Brain microvascular endothelial cell (primary cell): ENCODE results near the gene PIEZO2.

Source experiments
- DNase-seq: peaks from one replicate; pipeline ENCODE4 v3.0.0-alpha.2; 2020
- H3K27ac ChIP-seq: fragments of 250-450 bp; sonication (Bioruptor Pico); 2 replicates; pipeline ENCODE4 v1.5.1; 2020; ENCODE audit warnings: mild to moderate bottlenecking, moderate library complexity
- H3K27me3 ChIP-seq: fragments of 250-450 bp; sonication (Bioruptor Pico); replicated peaks from 2 replicates; pipeline ENCODE4 v1.5.1; 2020; ENCODE audit warnings: mild to moderate bottlenecking
- H3K36me3 ChIP-seq: fragments of 250-450 bp; sonication (Bioruptor Pico); replicated peaks from 2 replicates; pipeline ENCODE4 v1.5.1; 2020; ENCODE audit warnings: mild to moderate bottlenecking
- H3K4me3 ChIP-seq: 2 replicates; pipeline ENCODE4 v1.5.1; 2011; ENCODE audit warnings: low read depth, mild to moderate bottlenecking, control low read depth, low read length, moderate library complexity
- CTCF ChIP-seq: IDR thresholded peaks from 2 replicates; pipeline ENCODE4 v1.5.1; 2011; ENCODE audit warnings: low read depth, mild to moderate bottlenecking, moderate library complexity, low read length, control low read depth, inconsistent platforms; ENCODE audit errors: missing control alignments
- in situ Hi-C: cut with HindIII; loops from 2 replicates; pipeline ENCODE4 v1.10.0; 2017; ENCODE audit warnings: low sequenced_read_pairs, low pct_ligation_motif_present

Gene PIEZO2

GRCh38 chr18:11046140-11046539 lies 103.2 kb downstream of the PIEZO2 start:
- H3K27ac ChIP-seq, result no peak overlapping the region
- no peak for DNase-seq
- H3K4me3 ChIP-seq, result no peak overlapping the region
- H3K36me3 ChIP-seq, result no peaks in the 10 kb centered on the region
- H3K27me3 ChIP-seq, result no peaks in the 10 kb centered on the region
- in situ Hi-C loops, result no loop called here
- no peak for TF ChIP-seq CTCF

GRCh38 chr18:11043694-11044093 lies 105.7 kb downstream of the PIEZO2 start:
- H3K27me3 ChIP-seq, result no peaks in the 10 kb centered on the region
- H3K27ac ChIP-seq, result no peak overlapping the region
- no peak for TF ChIP-seq CTCF
- DNase-seq, result no peak
- in situ Hi-C loops, result no loop called here
- no peak overlapping the region for H3K4me3 ChIP-seq
- H3K36me3 ChIP-seq, result no peaks in the 10 kb centered on the region

- Histone ChIP-seq H3K27me3 (no peaks in the 10 kb centered on the region), H3K4me3 (no peak overlapping the region), H3K27ac (peak overlapping the region; percentile 90), H3K36me3 (no peaks in the 10 kb centered on the region)
- no peak for TF ChIP-seq CTCF
- in situ Hi-C loops, result no loop called here
- DNase-seq, result peak; percentile 97
Measured at GRCh38 chr18:11042247-11042646, 107.1 kb downstream of the PIEZO2 start.

GRCh38 chr18:11040823-11041656 lies 108.3 kb downstream of the PIEZO2 start:
- Histone ChIP-seq H3K27ac (peak overlapping the region; percentile 90), H3K4me3 (no peak overlapping the region), H3K27me3 (no peaks in the 10 kb centered on the region), H3K36me3 (no peaks in the 10 kb centered on the region)
- TF ChIP-seq CTCF, result peak; percentile 87
- peak; percentile 75 for DNase-seq
- in situ Hi-C loops, result no loop called here

- DNase-seq, result no peak
- no peak for TF ChIP-seq CTCF
- H3K27me3 ChIP-seq, result no peaks in the 10 kb centered on the region
- no peaks in the 10 kb centered on the region for H3K36me3 ChIP-seq
- in situ Hi-C loops, result no loop called here
- H3K27ac ChIP-seq, result peak overlapping the region; percentile 90
- H3K4me3 ChIP-seq, result no peak overlapping the region
Measured at GRCh38 chr18:11040359-11040758, 109.0 kb downstream of the PIEZO2 start.
